Muscle of back (tissue), 13 donors: ENCODE data around the gene GAL3ST2. TPM values are rescaled to one million over a fixed set of nuclear protein-coding genes. Genes with fewer than 3 reads are reported as not detected.
"Not testable (repeated sequence)": the region's sequence is repeated elsewhere in the genome, so short reads cannot be mapped to it uniquely, and the experiment has no call there.

Source experiments
- DNase-seq, 3 donors: peaks; one replicate each; pipeline versions ENCODE4 v3.0.0 to v3.0.0-alpha.2; 2013
- long read RNA-seq, 9 donors: transcript quantifications; one replicate each; lab custom pipeline, GENCODE V29; 2026
- polyA plus RNA-seq, 10 donors: library from polyadenylated mRNA; unstranded; fragments of 120-200 nt; gene quantifications; one replicate each; pipeline ENCODE4 v1.2.1, GENCODE V29; 2013; ENCODE audit not compliant: insufficient read length in 10 of 10

The GAL3ST2 gene
- under 1 TPM in 3 of 10 donors, not detected in 7; 0.15 to 0.26 (median 0.17) TPM for polyA plus RNA-seq
- long read RNA-seq, donor 1 = 0 reads
- long read RNA-seq, donor 2 = 0 reads
- long read RNA-seq, donor 3 = 0 reads
- long read RNA-seq, donor 4 = 0 reads
- long read RNA-seq, donor 5 = 0 reads
- long read RNA-seq, donor 6 = 0 reads
- long read RNA-seq, donor 7 = 0 reads
- long read RNA-seq, donor 8 = 0 reads
- long read RNA-seq, donor 9 = 0 reads

- DNase-seq = no peak
Measured at GRCh38 chr2:241776336-241777169, at the start of gene GAL3ST2. TSS of gene GAL3ST2 (plus strand) at chr2:241776822. CDS start at chr2:241776956, 134 bp downstream.

DNA sequence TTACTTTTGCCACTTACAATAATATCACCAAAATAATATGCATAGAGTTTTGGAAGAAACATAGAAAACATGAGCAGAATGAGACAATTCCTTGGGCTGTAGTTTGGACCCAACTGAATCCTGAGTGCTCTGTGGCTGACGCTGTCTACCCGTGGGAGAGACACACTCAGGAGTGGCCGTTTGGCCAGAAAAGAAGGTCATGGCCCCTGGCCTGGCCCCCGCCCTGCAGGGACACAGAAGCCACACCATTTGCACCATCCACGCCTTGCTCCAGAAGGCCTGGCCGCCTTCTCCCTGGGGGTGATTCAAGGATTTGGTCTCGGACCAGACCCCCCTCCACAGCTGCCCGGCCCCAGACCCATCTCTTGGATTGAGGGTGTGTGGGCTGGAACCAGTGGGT, 48.6 kb upstream of the GAL3ST2 start:
- DNase-seq = no peak

DNA sequence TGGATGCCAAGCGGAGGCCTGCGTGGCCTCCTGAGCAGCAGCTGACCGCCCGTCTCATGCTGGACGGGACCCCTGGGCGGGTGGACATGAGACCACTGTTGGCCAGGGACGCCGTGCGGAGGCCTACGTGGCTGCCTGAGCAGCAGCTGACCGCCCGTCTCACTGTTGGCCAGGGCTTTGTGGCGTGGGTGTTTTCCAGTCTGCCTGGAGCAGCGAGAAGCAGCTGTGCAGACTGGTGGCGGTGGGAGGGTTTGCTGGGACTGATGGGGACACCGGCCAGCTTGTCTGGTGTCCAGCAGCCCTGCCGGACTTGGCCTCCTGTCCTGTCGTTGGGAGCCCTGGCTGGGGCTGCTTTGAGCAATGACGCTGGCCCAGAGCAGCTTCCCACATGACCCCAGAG, 48.0 kb upstream of the GAL3ST2 start:
- peak; percentile 32 to 66 (median 47) for DNase-seq

DNA sequence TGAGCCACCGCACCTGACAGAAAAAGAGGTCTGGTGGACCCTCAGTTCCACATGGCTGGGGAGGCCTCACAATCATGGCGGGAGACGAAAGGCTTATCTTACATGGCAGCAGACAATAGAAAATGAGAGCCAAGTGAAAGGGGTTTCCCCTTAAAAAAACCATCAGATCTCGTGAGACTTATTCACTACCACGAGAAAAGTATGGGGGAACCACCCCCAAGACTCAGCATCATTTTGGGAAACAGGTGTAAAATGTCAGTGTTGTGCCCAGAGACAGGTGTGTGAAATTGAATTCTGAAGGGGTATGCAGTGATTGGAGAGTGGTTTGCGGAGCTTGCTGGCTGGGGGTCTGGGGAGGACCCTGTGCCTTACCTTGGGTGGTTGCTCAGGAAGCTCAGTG, 46.8 kb upstream of the GAL3ST2 start:
- DNase-seq = no peak

GRCh38 chr2:241730671-241731293, 45.8 kb upstream of the GAL3ST2 start:
- no peak for DNase-seq

DNA sequence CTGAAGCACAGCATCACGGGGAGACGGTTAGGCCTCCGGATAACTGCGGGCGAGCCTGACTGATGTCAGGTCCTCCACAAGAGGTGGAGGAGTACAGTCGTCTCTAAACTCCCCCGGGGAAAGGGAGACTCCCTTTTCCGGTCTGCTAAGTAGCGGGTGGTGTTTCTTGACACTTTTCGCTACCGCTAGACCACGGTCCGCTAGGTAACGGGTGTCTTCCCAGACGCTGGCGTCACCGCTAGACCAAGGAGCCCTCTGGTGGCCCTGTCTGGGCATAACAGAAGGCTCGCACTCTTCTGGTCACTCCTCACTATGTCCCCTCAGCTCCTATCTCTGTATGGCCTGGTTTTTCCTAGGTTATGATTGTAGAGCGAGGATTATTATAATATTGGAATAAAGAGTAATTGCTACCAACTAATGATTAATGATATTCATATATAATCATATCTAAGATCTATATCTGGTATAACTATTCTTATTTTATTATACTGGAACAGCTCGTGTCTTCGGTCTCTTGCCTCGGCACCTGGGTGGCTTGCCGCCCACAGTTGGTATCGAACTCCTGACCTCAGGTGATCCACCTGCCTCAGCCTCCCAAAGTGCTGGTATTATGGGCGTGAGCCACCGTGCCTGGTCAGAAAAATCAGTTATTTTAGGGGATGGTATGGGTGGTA, 44.0 kb upstream of the GAL3ST2 start:
- peak; percentile 16 to 69 (median 36) for DNase-seq

DNA sequence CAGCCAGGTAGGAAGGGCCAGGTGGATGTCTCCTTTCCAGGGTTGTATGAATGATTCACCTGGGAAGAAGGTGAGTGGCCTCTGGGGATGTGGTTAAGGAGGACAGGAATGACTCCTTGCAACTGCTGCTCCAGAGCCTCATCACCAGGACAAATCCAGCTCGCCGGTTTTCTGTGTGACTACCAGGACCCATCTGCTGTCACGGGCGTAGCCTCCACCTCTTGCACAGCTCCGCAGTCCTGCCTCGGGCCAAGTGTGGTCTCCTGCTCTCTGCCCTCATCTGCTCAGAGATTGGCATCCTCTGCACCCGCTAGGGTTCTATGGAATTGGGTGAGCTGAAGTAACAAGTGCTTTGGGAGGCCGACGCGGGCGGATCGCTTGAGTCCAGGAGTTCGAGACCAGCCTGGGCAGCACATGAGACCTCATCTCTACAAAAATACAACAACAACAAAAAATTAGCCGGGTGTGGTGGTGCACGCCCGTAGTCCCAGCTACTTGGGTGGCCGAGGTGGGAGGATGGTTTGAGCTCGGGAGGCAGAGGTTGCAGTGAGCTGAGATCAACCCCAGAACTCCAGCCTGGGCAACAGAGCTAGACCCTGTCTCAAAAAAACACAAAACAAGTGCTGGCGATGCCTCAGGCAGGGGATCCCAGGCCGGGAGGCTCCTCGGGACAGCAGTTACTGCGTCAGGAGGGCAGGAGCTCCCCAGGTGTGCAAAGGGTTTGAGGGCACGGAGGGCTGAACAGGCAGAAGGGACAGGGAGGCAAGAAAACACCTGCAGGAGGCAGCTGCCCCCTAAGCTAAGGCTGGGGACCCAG, 43.0 kb upstream of the GAL3ST2 start:
- no peak for DNase-seq

- no peak for DNase-seq
Measured at GRCh38 chr2:241734208-241734466, 42.5 kb upstream of the GAL3ST2 start.

DNA sequence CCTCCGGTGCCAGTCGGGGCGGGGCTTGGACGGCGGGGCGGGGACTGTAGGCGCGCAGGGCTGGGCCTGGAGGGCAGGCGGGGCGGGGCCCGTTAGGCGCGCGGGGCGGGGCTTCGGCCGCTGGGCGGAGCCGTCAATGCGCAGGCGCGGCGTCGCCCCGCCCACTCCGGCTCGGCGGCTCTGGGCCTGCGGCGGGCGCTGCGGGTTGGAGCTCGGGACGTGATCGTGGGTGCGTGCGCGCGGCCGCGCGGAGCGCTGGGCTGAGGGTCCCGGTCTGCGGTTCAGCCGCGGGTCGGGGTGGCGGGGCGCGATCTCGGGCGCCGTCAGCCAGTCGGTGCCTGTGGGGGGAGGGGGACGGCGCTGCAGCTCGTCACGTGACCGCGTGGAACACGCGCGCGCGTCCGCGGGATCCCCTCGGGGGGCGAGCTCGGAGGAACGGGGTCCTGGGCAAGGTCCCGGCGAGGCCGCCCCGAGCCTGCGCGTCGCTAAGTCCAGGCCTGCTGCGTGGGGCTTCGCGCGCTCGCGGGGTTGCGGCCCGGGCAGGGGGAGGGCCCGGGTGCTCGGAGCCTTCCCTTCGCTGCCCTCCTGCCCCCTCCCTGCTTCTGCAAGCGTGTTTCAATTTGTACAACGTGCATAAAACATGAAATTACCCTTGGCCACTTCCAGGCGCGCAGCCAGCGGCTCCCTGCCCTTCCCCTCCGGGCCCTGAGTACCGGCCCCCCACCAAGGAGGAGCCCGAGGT, 42.0 kb upstream of the GAL3ST2 start, which contains the start of gene D2HGDH:
D2HGDH (plus strand) TSS at position 164 of the 742 bp plus-strand sequence. CDS start 595 bp downstream, outside the sequence.
- peak; percentile 86 to 95 (median 91) for DNase-seq

GRCh38 chr2:241736111-241736510, 40.5 kb upstream of the GAL3ST2 start:
- DNase-seq = no peak

GRCh38 chr2:241738040-241738686, 38.5 kb upstream of the GAL3ST2 start:
- no peak for DNase-seq

- DNase-seq = no peak
Measured at GRCh38 chr2:241739177-241739576, 37.4 kb upstream of the GAL3ST2 start.

- DNase-seq = no peak
Measured at GRCh38 chr2:241739651-241740050, 37.0 kb upstream of the GAL3ST2 start.

- no peak for DNase-seq
Measured at GRCh38 chr2:241741016-241741415, 35.6 kb upstream of the GAL3ST2 start.

DNA sequence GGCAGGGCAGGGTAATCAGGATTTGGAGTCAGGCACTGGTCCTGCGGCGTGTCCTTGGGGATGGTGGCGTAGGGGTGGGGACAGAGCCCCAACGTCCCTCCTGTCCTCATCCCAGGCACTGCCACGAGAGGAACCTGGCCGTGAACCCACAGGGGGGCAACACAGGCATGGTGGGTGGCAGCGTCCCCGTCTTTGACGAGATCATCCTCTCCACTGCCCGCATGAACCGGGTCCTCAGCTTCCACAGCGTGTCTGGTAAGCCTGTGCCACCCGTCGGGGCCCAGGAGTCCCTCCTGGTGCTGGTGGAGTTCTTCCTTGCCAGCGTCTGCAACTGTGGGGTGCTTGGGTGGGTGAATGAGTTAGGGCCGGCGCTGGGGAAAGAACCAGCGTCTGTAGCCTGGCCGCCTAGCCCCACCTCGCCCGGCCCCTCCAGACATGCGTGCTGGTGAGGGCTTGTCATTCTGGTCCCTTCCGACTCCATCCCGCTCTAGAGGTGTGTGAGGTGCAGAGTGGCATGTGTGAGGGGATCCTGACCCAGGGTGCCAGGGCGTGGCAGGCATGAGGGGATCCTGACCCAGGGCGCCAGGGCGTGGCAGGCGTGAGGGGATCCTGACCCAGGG, 34.2 kb upstream of the GAL3ST2 start:
- no peak for DNase-seq

GRCh38 chr2:241743008-241743407, 33.6 kb upstream of the GAL3ST2 start:
- DNase-seq = not testable (repeated sequence)

DNA sequence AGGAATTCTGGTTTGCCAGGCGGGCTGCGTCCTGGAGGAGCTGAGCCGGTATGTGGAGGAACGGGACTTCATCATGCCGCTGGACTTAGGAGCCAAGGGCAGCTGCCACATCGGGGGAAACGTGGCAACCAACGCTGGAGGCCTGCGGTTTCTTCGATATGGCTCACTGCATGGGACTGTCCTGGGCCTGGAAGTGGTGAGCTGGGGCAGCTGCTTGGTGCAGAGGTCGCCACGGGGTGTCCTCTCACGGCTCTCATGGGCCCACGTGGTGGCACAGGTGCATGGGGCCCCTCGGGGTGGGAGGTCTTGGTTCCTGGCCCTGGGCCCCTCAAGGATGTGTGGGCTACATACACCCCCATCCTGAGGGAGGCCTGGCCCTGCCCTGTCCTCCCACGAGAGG, 33.0 kb upstream of the GAL3ST2 start:
- no peak for DNase-seq

- no peak for DNase-seq
Measured at GRCh38 chr2:241744028-241744754, 32.4 kb upstream of the GAL3ST2 start.

DNA sequence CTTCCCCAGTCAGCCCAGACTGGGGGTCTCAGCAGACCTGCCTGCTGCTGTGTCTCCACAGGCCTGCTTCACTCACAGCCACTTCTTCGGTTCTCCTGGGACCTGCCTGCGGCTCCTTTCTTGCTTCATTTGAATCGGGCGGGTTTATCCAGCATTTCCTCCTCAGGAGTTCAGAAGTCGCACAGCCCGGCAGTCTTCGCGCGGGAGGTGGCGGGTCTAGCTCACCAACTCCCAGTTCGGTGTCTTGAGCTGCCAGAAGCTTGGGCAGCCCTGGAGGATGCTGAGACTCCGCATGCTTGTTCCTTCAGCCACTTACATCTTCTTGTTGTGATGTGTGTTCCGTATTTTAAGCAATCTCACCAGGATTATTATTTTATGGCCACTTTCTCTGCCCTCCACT, 31.3 kb upstream of the GAL3ST2 start:
- no peak for DNase-seq
